C4-2B (cell line): Measurements from ENCODE around the gene DNAJC18.

Experiments
- CTCF ChIP-seq: fragments of 450-650 bp; conservative IDR thresholded peaks from 2 replicates; pipeline ENCODE4 v1.5.1; 2017; ENCODE audit warnings: mild to moderate bottlenecking
- ZFX ChIP-seq: fragments of 450-650 bp; IDR thresholded peaks from 2 replicates; pipeline ENCODE4 v1.6.1; 2017

DNA sequence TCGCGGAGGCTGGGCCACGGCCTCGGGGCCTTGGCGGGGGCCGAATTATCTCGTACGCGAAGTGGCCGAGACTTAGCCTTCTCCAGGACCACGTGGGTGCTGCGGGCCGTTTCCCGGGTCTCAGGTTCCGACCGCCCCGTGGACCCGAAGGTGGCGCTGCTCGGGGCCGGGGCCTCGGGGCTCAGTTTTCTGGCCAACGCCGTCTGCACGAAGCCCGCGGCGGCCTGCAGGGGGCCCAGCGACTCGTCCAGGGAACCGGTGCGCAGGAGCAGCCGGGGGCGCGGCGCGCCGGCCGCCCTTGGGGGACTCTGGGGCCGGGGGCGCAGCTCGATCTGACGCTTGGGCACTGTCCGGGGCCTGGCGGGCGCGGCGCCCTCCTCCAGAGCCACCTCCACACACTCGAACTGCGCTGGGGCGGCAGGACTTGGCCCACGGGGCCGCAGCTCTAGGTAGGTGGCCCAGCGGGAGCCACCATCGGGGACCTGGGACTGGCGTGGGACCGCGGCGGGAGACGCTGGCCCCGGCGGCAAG, 45.1 kb downstream of the DNAJC18 start:
- TF ChIP-seq CTCF (no peak), ZFX (no peak)
